HG03565 (cell line): ENCODE results near the gene CFAP206.

ENCODE experiments used
- ATAC-seq: cut with Tn5 transposase; IDR thresholded peaks from one replicate; pipeline ENCODE4 v1.9.1; 2021; ENCODE audit warnings: mild to moderate bottlenecking, moderate library complexity; ENCODE audit not compliant: unreplicated experiment

Gene CFAP206

GRCh38 chr6:87504441-87504840 is 96.7 kb downstream of the CFAP206 start:
- ATAC-seq, result no peak
